ENCODE results near the gene APPL2.
"Not testable (repeated sequence)": the region's sequence is repeated elsewhere in the genome, so short reads cannot be mapped to it uniquely, and the experiment has no call there.

APPL2 gene

DNA sequence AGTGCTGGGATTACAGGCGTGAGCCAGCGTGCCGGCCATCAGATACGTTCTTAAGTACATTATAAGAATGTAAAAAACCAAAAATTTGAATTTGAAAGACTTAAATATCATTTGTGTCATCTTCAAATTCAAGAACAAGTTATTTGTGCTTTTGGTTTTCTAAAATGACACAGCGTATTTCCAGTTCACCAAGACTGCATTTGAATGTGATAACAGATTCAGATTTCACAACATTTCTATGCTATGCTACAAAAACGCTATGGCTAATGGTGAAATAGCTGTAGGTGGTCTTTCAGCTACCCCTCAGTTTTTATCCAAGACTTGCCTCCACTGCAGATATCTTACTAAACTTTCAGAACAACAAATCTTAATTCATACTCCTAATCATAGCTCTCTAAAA is 46.7 kb downstream of the APPL2 start:
- no peak for DNase-seq (ENCODE audit: low read depth, low spot score)
- no peak for TF ChIP-seq POLR2AphosphoS5 (IDR thresholded peaks at IDR 0.05; ENCODE audit: borderline replicate concordance, low read depth, low read length)
- TF ChIP-seq EZH2 (IDR thresholded peaks at IDR 0.05): no peak
- H3K9me3 ChIP-seq (ENCODE audit: low read depth, low read length): no peaks in the 10 kb centered on the region
- no peak overlapping the region for H3K4me3 ChIP-seq
- H3K9ac ChIP-seq (ENCODE audit: insufficient read length): no peak overlapping the region
- peaks cover 64% of the 10 kb centered on the region for H3K36me3 ChIP-seq (ENCODE audit: insufficient read depth, low read length)
- no peak overlapping the region; the same call in 1 of the 2 replicates for H3K27ac ChIP-seq

- not testable (repeated sequence) for DNase-seq (ENCODE audit: low read depth, low spot score); H3K4me3 ChIP-seq; H3K9ac ChIP-seq (ENCODE audit: insufficient read length); H3K27ac ChIP-seq; H3K9me3 ChIP-seq (ENCODE audit: low read depth, low read length)
- peaks cover 45% of the 10 kb centered on the region for H3K36me3 ChIP-seq (ENCODE audit: insufficient read depth, low read length)
Measured at GRCh38 chr12:105183976-105184375, 52.0 kb downstream of the APPL2 start.

DNA sequence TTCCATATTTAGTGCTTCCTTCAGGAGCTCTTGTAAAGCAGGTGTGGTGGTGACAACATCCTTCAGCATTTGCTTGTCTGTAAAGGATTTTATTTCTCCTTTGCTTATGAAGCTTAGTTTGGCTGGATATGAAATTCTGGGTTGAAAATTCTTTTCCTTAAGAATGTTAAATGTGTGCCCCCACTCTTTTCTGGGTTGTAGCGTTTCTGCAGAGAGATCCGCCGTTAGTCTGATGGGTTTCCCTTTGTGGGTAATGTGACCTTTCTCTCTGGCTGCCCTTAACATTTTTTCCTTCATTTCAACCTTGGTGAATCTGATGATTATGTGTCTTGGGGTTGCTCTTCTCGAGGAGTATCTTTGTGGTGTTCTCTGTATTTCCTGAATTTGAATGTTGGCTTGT is 52.6 kb downstream of the APPL2 start:
- peaks cover 41% of the 10 kb centered on the region for H3K36me3 ChIP-seq (ENCODE audit: insufficient read depth, low read length)

DNA sequence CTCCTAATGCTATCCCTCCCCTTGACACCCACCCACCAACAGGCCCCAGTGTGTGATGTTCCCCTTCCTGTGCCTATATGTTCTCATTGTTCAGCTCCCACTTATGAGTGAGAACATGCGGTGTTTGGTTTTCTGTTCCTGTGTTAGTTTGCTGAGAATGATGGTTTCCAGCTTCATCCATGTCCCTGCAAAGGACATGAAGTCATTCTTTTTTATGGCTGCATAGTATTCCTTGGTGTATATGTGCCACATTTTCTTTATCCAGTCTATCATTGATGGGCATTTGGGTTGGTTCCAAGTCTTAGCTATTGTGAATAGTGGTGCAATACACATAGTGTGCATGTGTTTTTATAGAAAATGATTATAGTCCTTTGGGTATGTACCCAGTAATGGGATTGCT is 56.9 kb downstream of the APPL2 start:
- H3K4me3 ChIP-seq; H3K9me3 ChIP-seq (ENCODE audit: low read depth, low read length); DNase-seq (ENCODE audit: low read depth, low spot score); H3K9ac ChIP-seq (ENCODE audit: insufficient read length); H3K27ac ChIP-seq: not testable (repeated sequence)
- H3K36me3 ChIP-seq (ENCODE audit: insufficient read depth, low read length): peaks cover 36% of the 10 kb centered on the region

More for the DNA sequence above, 52.6 kb downstream of the APPL2 start:
- not testable (repeated sequence) for H3K9me3 ChIP-seq (ENCODE audit: low read depth, low read length); H3K4me3 ChIP-seq; H3K9ac ChIP-seq (ENCODE audit: insufficient read length); DNase-seq (ENCODE audit: low read depth, low spot score); H3K27ac ChIP-seq

- no peak for TF ChIP-seq POLR2AphosphoS5 (IDR thresholded peaks at IDR 0.05; ENCODE audit: borderline replicate concordance, low read depth, low read length)
- TF ChIP-seq EZH2 (IDR thresholded peaks at IDR 0.05): no peak
- no peak for TF ChIP-seq FOXP2 (optimal IDR thresholded peaks at IDR 0.05; ENCODE audit: control extremely low read depth, extremely low read length, insufficient read depth)
- Histone ChIP-seq H3K36me3 (ENCODE audit: insufficient read depth, low read length) (peaks cover 43% of the 10 kb centered on the region), H3K27ac (no peak overlapping the region), H3K4me3 (no peak overlapping the region), H3K9ac (ENCODE audit: insufficient read length) (no peak overlapping the region), H3K9me3 (ENCODE audit: low read depth, low read length) (no peaks in the 10 kb centered on the region)
- DNase-seq (ENCODE audit: low read depth, low spot score): no peak
Measured at GRCh38 chr12:105177208-105177607, 58.8 kb downstream of the APPL2 start.

DNA sequence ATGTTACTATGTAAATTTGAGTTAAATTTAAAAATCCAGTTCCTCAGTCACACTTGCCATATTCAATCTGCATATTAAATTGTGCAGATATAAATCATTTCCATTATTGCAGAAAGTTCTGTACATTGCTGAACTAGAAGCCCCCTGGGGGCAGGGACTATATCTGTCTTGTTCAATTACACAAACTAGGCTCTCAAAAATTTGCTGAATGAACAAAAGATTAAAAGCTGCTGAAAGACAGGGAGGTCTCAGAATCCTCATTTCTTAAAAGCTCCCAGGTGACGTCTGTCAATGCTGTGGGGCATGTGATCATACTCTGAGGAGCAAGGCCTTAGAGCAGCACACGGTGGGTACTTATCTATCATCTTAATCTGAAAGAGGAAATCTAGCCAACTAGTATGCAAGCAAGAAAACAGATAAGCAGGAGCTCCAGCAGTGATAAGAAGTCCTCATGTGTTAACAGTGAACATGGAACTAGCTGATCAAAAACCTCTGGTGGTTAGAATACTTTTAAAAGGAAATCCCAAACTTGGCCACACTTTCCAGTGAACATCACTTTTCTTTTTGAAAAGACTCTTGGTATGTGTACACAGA is 60.5 kb downstream of the APPL2 start:
- TF ChIP-seq FOXP2 (optimal IDR thresholded peaks at IDR 0.05; ENCODE audit: control extremely low read depth, extremely low read length, insufficient read depth): no peak
- 0 out of 2 replicates have a peak, but pooled peaks have one; percentile 23 for TF ChIP-seq POLR2AphosphoS5 (IDR thresholded peaks at IDR 0.05; ENCODE audit: borderline replicate concordance, low read depth, low read length)
- H3K27ac ChIP-seq: no peak overlapping the region
- H3K9ac ChIP-seq (ENCODE audit: insufficient read length): no peak overlapping the region
- peaks cover 47% of the 10 kb centered on the region for H3K36me3 ChIP-seq (ENCODE audit: insufficient read depth, low read length)
- no peaks in the 10 kb centered on the region for H3K9me3 ChIP-seq (ENCODE audit: low read depth, low read length)
- no peak overlapping the region for H3K4me3 ChIP-seq
- DNase-seq (ENCODE audit: low read depth, low spot score): no peak

GRCh38 chr12:105171691-105172436 is 64.1 kb downstream of the APPL2 start:
- TF ChIP-seq FOXP2 (optimal IDR thresholded peaks at IDR 0.05; ENCODE audit: control extremely low read depth, extremely low read length, insufficient read depth) (no peak), POLR2AphosphoS5 (IDR thresholded peaks at IDR 0.05; ENCODE audit: borderline replicate concordance, low read depth, low read length) (no peak), EZH2 (IDR thresholded peaks at IDR 0.05) (no peak)
- no peak for DNase-seq (ENCODE audit: low read depth, low spot score)
- Histone ChIP-seq H3K4me3 (no peak overlapping the region), H3K9ac (ENCODE audit: insufficient read length) (no peak overlapping the region), H3K9me3 (ENCODE audit: low read depth, low read length) (no peaks in the 10 kb centered on the region), H3K27ac (no peak overlapping the region; the same call in 1 of the 2 replicates), H3K36me3 (ENCODE audit: insufficient read depth, low read length) (peaks cover 70% of the 10 kb centered on the region)

DNA sequence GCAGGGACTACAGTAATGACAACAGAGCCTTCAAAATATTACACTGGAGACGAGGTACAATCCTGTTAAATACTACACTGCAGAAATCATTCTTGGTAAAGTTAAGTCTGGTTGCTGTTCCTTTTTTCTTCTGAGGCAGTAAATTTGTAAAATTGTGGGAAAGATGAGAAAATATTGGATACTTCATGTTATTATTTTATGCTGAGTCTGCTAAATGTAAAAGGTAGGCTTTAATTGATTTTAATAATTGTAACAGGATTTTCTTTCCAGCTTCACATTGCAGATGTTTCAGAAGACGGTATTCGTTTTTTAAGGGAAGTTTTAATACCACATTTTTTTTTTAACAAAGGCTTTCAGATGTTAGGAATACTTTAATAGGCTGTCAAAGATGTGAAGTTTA is 65.8 kb downstream of the APPL2 start:
- H3K36me3 ChIP-seq (ENCODE audit: insufficient read depth, low read length): peaks cover 65% of the 10 kb centered on the region
- TF ChIP-seq POLR2AphosphoS5 (IDR thresholded peaks at IDR 0.05; ENCODE audit: borderline replicate concordance, low read depth, low read length): no peak
- TF ChIP-seq FOXP2 (optimal IDR thresholded peaks at IDR 0.05; ENCODE audit: control extremely low read depth, extremely low read length, insufficient read depth): no peak
- TF ChIP-seq EZH2 (IDR thresholded peaks at IDR 0.05): no peak
- H3K27ac ChIP-seq: no peak overlapping the region
- H3K4me3 ChIP-seq: no peak overlapping the region
- no peak overlapping the region for H3K9ac ChIP-seq (ENCODE audit: insufficient read length)
- DNase-seq (ENCODE audit: low read depth, low spot score): no peak
- no peaks in the 10 kb centered on the region for H3K9me3 ChIP-seq (ENCODE audit: low read depth, low read length)

GRCh38 chr12:105168006-105168405 is 68.0 kb downstream of the APPL2 start:
- no peak for DNase-seq (ENCODE audit: low read depth, low spot score)
- peaks cover 70% of the 10 kb centered on the region for H3K36me3 ChIP-seq (ENCODE audit: insufficient read depth, low read length)
- TF ChIP-seq EZH2 (IDR thresholded peaks at IDR 0.05) (no peak), POLR2AphosphoS5 (IDR thresholded peaks at IDR 0.05; ENCODE audit: borderline replicate concordance, low read depth, low read length) (no peak), FOXP2 (optimal IDR thresholded peaks at IDR 0.05; ENCODE audit: control extremely low read depth, extremely low read length, insufficient read depth) (no peak)

More at GRCh38 chr12:105168006-105168405, 68.0 kb downstream of the APPL2 start:
- Histone ChIP-seq H3K9me3 (ENCODE audit: low read depth, low read length) (no peaks in the 10 kb centered on the region), H3K27ac (no peak overlapping the region), H3K9ac (ENCODE audit: insufficient read length) (no peak overlapping the region), H3K4me3 (no peak overlapping the region)

Data from SK-N-MC (cell line).